ENCODE data around the gene PHACTR3. TPM values are rescaled to one million over a fixed set of nuclear protein-coding genes. Genes with fewer than 3 reads are reported as not detected.

PHACTR3 gene
- total RNA-seq, 1 experiment from 2014 or later, result not detected

- no CpG with 5 or more reads among the region's 14 CpGs for WGBS (ENCODE audit: extremely low coverage, insufficient read length, low lambda C conversion rate)
- no peak overlapping the region for H3K4me2 ChIP-seq (ENCODE audit: insufficient read depth, insufficient read length, low read length)
- no peak overlapping the region for H3K27ac Mint-ChIP-seq
- no peak overlapping the region for H3K18ac ChIP-seq (ENCODE audit: insufficient read length, low read depth, low read length)
- no peak overlapping the region for H3K14ac ChIP-seq (ENCODE audit: insufficient read depth, low read length)
- H3T11ph ChIP-seq (ENCODE audit: low read length), result no peak overlapping the region
- no peak overlapping the region for H3K56ac ChIP-seq (ENCODE audit: insufficient read length, low read depth, low read length)
- H3K4me1 ChIP-seq (ENCODE audit: insufficient read depth, low read length), result no peaks in the 10 kb centered on the region
- no peaks in the 10 kb centered on the region for H3K23me2 ChIP-seq (ENCODE audit: insufficient read length, low read depth, low read length, poor library complexity, severe bottlenecking)
- no peak for TF ChIP-seq CTCF (conservative IDR thresholded peaks at IDR 0.05)
- H3K79me1 ChIP-seq (ENCODE audit: insufficient read depth, low read depth, low read length, poor library complexity, severe bottlenecking), result no peaks in the 10 kb centered on the region
- H3K4ac ChIP-seq (ENCODE audit: low read depth, low read length), result no peak overlapping the region
- H2BK20ac ChIP-seq (ENCODE audit: low read depth, low read length, poor library complexity, severe bottlenecking), result no peak overlapping the region
- no peak for DNase-seq
- peaks cover 0 to 11% (median 7%) of the 10 kb centered on the region in 3 experiments; a peak in 2 of 7 replicates for H3K36me3 Mint-ChIP-seq (ENCODE audit: insufficient read depth in 1 of 3, low read depth in 3 of 3)
- no peak overlapping the region for H4K5ac ChIP-seq (ENCODE audit: insufficient read length, low read depth, low read length)
- no peaks in the 10 kb centered on the region for H3K79me2 ChIP-seq (ENCODE audit: insufficient read depth, low read length)
- H4K91ac ChIP-seq (ENCODE audit: insufficient read length, low read depth, low read length), result no peak overlapping the region
- no peaks in the 10 kb centered on the region for H4K20me1 ChIP-seq (ENCODE audit: control insufficient read depth, insufficient read depth, insufficient read length)
- no peak overlapping the region for H3K4me3 Mint-ChIP-seq
- H3K27ac ChIP-seq (ENCODE audit: insufficient read length, low read depth, low read length), result no peak overlapping the region
- no peak overlapping the region for H2BK12ac ChIP-seq (ENCODE audit: insufficient read length, low read depth, low read length)
- peaks cover 15% of the 10 kb centered on the region for H3K27me3 Mint-ChIP-seq (ENCODE audit: low read depth)
- H3K9me3 Mint-ChIP-seq, result peaks cover 0 to 98% of the 10 kb centered on the region in 2 experiments; a peak in 4 of 5 replicates
- no peak overlapping the region for H2AFZ ChIP-seq (ENCODE audit: low read length)
- H3K27me3 ChIP-seq (ENCODE audit: insufficient read depth, low read length), result no peaks in the 10 kb centered on the region
- no peak overlapping the region for H2BK5ac ChIP-seq (ENCODE audit: insufficient read length, low read length)
- no peak overlapping the region for H3K9ac ChIP-seq (ENCODE audit: extremely low read depth, insufficient read length, low read length)
- H3K4me1 Mint-ChIP-seq, result no peaks in the 10 kb centered on the region
- H3K9me3 ChIP-seq (ENCODE audit: control insufficient read depth, low read depth, low read length), result no peaks in the 10 kb centered on the region
- no peak overlapping the region for H4K8ac ChIP-seq (replicated peaks; ENCODE audit: insufficient read length, low read depth, low read length)
- H2BK120ac ChIP-seq (ENCODE audit: low read depth, low read length, poor library complexity, severe bottlenecking), result no peak overlapping the region
- H3K23ac ChIP-seq (ENCODE audit: insufficient read length, low read depth, low read length), result no peak overlapping the region
- no peak overlapping the region for H2BK15ac ChIP-seq (ENCODE audit: low read depth, low read length)
- no peak overlapping the region for H2AK5ac ChIP-seq (ENCODE audit: insufficient read length, low read length)
Measured at GRCh38 chr20:59631751-59632540, 27.6 kb downstream of the PHACTR3 start.

Data from H9 (cell line).